GM23248 (cell line): ENCODE data around the gene DIP2A. TPM values are rescaled to one million over a fixed set of nuclear protein-coding genes. Genes with fewer than 3 reads are reported as not detected.

Source experiments
- DNase-seq: peaks from one replicate; pipeline ENCODE4 v3.0.0-alpha.2; 2015
- H2AFZ ChIP-seq: fragments of 200-600 bp; sonication (generic); 2 replicates; pipeline ENCODE4 v1.6.1; 2016; ENCODE audit warnings: antibody characterized with exemption
- H3F3A ChIP-seq: fragments of 200-600 bp; sonication (generic); 2 replicates; pipeline ENCODE4 v1.6.1; 2016; ENCODE audit warnings: mild to moderate bottlenecking, antibody characterized with exemption, mixed run types; ENCODE audit not compliant: insufficient read depth
- H3K27ac ChIP-seq: fragments of 200-600 bp; sonication (generic); 2 replicates; pipeline ENCODE4 v1.5.1; 2016; ENCODE audit warnings: mild to moderate bottlenecking
- H3K27me3 ChIP-seq: fragments of 200-600 bp; sonication (generic); replicated peaks from 2 replicates; pipeline ENCODE4 v1.6.1; 2016; ENCODE audit warnings: mild to moderate bottlenecking; ENCODE audit not compliant: insufficient read depth
- H3K36me3 ChIP-seq: fragments of 200-600 bp; sonication (generic); 2 replicates; pipeline ENCODE4 v1.6.1; 2016; ENCODE audit warnings: low read depth, mild to moderate bottlenecking
- H3K4me1 ChIP-seq: fragments of 200-600 bp; sonication (generic); 2 replicates; pipeline ENCODE4 v1.6.1; 2016; ENCODE audit warnings: mild to moderate bottlenecking; ENCODE audit not compliant: insufficient read depth
- H3K4me2 ChIP-seq: fragments of 200-600 bp; sonication (generic); one replicate; pipeline ENCODE4 v1.6.1; 2016; ENCODE audit warnings: mild to moderate bottlenecking; ENCODE audit not compliant: unreplicated experiment
- H3K4me3 ChIP-seq: fragments of 200-600 bp; sonication (generic); 2 replicates; pipeline ENCODE4 v1.5.1; 2016; ENCODE audit warnings: mild to moderate bottlenecking
- H3K79me2 ChIP-seq: fragments of 200-600 bp; sonication (generic); 2 replicates; pipeline ENCODE4 v1.6.1; 2016; ENCODE audit warnings: mild to moderate bottlenecking; ENCODE audit not compliant: insufficient read depth
- H3K9ac ChIP-seq: fragments of 200-600 bp; sonication (generic); 2 replicates; pipeline ENCODE4 v1.6.1; 2016; ENCODE audit warnings: mild to moderate bottlenecking
- H3K9me2 ChIP-seq: fragments of 200-600 bp; sonication (generic); 2 replicates; pipeline ENCODE4 v1.6.1; 2016; ENCODE audit warnings: mixed run types, mild to moderate bottlenecking, moderate library complexity; ENCODE audit not compliant: insufficient read depth
- H3K9me3 ChIP-seq: fragments of 200-600 bp; sonication (generic); one replicate; pipeline ENCODE4 v1.6.1; 2017; ENCODE audit warnings: low read depth
- H4K20me1 ChIP-seq: fragments of 200-600 bp; sonication (generic); 2 replicates; pipeline ENCODE4 v1.6.0; 2016; ENCODE audit not compliant: insufficient read depth
- EZH2 ChIP-seq: fragments of 200-600 bp; sonication (generic); IDR thresholded peaks from 2 replicates; pipeline ENCODE4 v1.6.1; 2018; ENCODE audit warnings: antibody characterized with exemption, mild to moderate bottlenecking; ENCODE audit not compliant: insufficient read depth, poor library complexity, severe bottlenecking
- EZH2phosphoT487 ChIP-seq: fragments of 200-600 bp; sonication (generic); IDR thresholded peaks from 2 replicates; pipeline ENCODE4 v1.6.1; 2018; ENCODE audit warnings: antibody characterized with exemption, moderate library complexity, mild to moderate bottlenecking, low read depth; ENCODE audit not compliant: insufficient read depth
- WGBS, 2 experiments: methylation state at CpG; one replicate each; pipeline ENCODE4 v1.1.6; 2015 to 2017; ENCODE audit warnings: low lambda C conversion rate in 2 of 2, low coverage in 1 of 2; ENCODE audit errors: missing lambda C conversion rate in 2 of 2; 5-methylcytosine and 5-hydroxymethylcytosine counted together
- in situ Hi-C: fragments of 300-500 bp; cut with MboI; formaldehyde crosslinking; loops from 2 replicates; pipeline ENCODE4 v1.15.0; 2020
- polyA plus RNA-seq: library from polyadenylated mRNA; unstranded; fragments of >200 nt; fragmentation: Nextera tagmentation; extraction: Ambion mirVana; gene quantifications from 2 replicates; pipeline ENCODE4 v1.2.1, GENCODE V29; 2016
- total RNA-seq: library from RNA; depleted of rRNA; stranded (reverse); fragments of >200 nt; shearing (Covaris generic); gene quantifications from 2 replicates; pipeline ENCODE4 v1.2.3, GENCODE V29; 2014

Gene DIP2A
- total and polyA plus RNA-seq, 2 experiments from 2014 or later = 12.5 to 13.1 TPM

DNA sequence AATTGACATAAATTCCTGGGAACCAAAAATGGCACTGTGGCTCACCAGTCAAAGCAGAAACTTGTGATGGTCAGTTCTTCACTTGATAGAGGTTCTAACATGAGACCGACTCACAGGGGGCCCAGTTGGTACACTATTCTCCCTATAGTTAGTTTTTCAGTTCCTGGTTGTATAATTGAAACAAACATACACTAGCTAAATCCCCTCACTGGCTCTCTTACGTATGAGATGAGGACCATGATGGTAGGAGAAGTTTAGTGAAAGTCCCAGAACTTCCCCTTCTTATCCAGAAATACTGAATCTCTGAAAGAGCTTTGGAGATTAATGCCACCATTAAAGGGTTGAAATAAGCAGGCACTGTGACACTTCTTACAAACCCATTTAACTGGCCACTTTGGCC lies 148.9 kb downstream of the DIP2A start:
- Histone ChIP-seq H3K4me1 (no peaks in the 10 kb centered on the region), H3K4me3 (no peak overlapping the region), H3K27ac (no peak overlapping the region), H2AFZ (no peak overlapping the region), H3K36me3 (no peaks in the 10 kb centered on the region), H3K79me2 (no peaks in the 10 kb centered on the region), H3F3A (no peaks in the 10 kb centered on the region), H3K9me3 (no peaks in the 10 kb centered on the region), H4K20me1 (no peaks in the 10 kb centered on the region), H3K4me2 (no peak overlapping the region), H3K9ac (no peak overlapping the region), H3K27me3 (peaks cover 12% of the 10 kb centered on the region), H3K9me2 (no peaks in the 10 kb centered on the region)
- no peak for TF ChIP-seq EZH2
- TF ChIP-seq EZH2phosphoT487 = no peak
- 72 to 76% methylated on average over 2 of the region's 2 CpGs for WGBS, 2 experiments
- in situ Hi-C loops = no loop called here
- no peak for DNase-seq

DNA sequence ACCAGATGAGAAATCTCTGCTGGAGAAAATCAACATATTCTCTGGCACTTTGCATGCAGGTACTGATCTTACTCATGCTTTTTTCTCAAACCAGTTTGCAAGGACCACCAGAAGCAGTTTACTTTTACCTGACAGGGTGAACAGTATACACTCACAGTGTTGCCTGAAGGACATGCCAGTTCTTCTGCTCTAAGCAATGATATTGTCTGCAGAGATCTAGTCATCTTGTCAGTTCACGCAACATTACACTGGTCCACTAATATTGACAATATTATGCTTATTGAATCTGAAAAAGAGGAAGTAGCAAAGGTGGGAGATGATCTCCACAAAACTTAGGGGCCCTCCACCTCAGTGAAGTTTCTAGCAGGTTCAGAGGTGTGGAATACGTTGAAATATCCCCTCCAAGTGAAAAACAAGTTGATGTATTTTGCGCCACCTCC lies 150.0 kb downstream of the DIP2A start:
- peaks cover 12% of the 10 kb centered on the region for H3K27me3 ChIP-seq
- H3K4me1 ChIP-seq = no peaks in the 10 kb centered on the region
- no peak overlapping the region for H3K27ac ChIP-seq
- WGBS, 2 experiments = 41 to 53% methylated on average over 3 of the region's 3 CpGs
- H3K4me2 ChIP-seq = no peak overlapping the region
- no peaks in the 10 kb centered on the region for H4K20me1 ChIP-seq
- H2AFZ ChIP-seq = no peak overlapping the region
- no peaks in the 10 kb centered on the region for H3F3A ChIP-seq
- no peak for TF ChIP-seq EZH2
- TF ChIP-seq EZH2phosphoT487 = no peak
- no peaks in the 10 kb centered on the region for H3K79me2 ChIP-seq
- H3K36me3 ChIP-seq = no peaks in the 10 kb centered on the region
- no peak overlapping the region for H3K4me3 ChIP-seq
- no peak overlapping the region for H3K9ac ChIP-seq
- DNase-seq = no peak
- in situ Hi-C loops = no loop called here
- no peaks in the 10 kb centered on the region for H3K9me2 ChIP-seq
- no peaks in the 10 kb centered on the region for H3K9me3 ChIP-seq

DNA sequence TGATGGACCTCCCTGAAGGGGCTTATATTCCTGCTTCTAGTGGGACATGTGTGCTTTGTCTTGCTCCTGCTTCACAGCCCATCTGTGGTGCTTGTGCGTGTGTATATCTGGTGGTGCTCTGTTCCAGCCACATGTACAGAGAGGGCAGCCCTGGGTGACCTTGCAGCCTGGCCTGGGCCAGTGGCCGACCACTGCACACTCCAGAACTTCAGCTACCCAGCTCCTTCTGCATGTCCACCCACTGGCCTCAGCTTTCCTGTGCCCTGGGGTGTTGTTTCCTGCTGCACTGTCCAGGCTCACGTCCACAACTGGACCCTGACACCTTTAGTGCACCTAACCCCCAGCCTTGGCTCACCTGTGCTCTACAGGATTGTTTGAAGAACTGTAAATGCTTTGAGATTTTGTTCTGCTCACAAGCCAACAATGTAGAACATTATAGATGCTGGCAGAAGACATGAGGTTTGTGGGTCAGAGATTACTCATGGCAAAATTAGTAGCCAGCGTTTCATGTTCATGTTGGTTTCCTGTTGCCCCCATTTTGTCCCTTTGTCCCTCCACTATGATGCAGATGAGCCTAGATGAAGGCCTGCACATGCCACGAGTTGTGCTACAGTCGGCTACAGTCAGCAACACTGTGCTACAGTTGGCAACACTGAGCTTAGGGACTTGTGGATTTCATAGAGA lies 151.5 kb downstream of the DIP2A start:
- Histone ChIP-seq H3K27me3 (peaks cover 12% of the 10 kb centered on the region), H3K4me2 (no peak overlapping the region), H3K9me2 (no peaks in the 10 kb centered on the region), H2AFZ (no peak overlapping the region), H3K79me2 (no peaks in the 10 kb centered on the region), H3K4me3 (no peak overlapping the region), H3K9ac (no peak overlapping the region), H3F3A (no peaks in the 10 kb centered on the region), H3K9me3 (no peaks in the 10 kb centered on the region), H3K27ac (no peak overlapping the region), H3K4me1 (no peaks in the 10 kb centered on the region), H3K36me3 (no peaks in the 10 kb centered on the region), H4K20me1 (no peaks in the 10 kb centered on the region)
- in situ Hi-C loops = no loop called here
- 53 to 55% methylated on average over 6 of the region's 6 CpGs for WGBS, 2 experiments
- TF ChIP-seq EZH2phosphoT487 (no peak), EZH2 (no peak)
- DNase-seq = peak; percentile 14

DNA sequence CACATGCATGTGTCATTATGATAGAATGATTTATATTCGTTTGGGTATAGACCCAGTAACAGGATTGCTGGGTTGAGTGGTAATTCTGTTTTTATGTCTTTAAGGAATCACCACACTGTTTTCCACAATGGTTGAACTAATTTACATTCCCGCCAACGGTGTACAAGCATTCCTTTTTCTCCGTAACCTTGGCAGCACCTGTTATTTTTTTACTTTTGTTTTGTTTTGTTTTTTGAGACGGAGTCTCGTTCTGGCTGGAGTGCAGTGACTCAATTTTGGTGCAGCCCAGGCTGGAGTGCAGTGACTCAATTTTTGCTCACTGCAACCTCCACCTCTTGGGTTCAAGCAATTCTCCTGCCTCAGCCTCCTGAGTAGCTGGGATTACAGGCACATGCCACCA lies 154.7 kb downstream of the DIP2A start:
- no peaks in the 10 kb centered on the region for H4K20me1 ChIP-seq
- H2AFZ ChIP-seq = no peak overlapping the region
- H3K36me3 ChIP-seq = no peaks in the 10 kb centered on the region
- in situ Hi-C loops = no loop called here
- 82% methylated on average over 6 of the region's 6 CpGs for WGBS, 2 experiments
- peaks cover 10% of the 10 kb centered on the region for H3K27me3 ChIP-seq
- H3K79me2 ChIP-seq = no peaks in the 10 kb centered on the region
- no peaks in the 10 kb centered on the region for H3K4me1 ChIP-seq
- no peaks in the 10 kb centered on the region for H3K9me3 ChIP-seq
- DNase-seq = no peak
- H3K9me2 ChIP-seq = no peaks in the 10 kb centered on the region
- no peak overlapping the region for H3K9ac ChIP-seq
- no peak overlapping the region for H3K27ac ChIP-seq
- H3K4me2 ChIP-seq = no peak overlapping the region
- TF ChIP-seq EZH2phosphoT487 (no peak), EZH2 (no peak)
- H3K4me3 ChIP-seq = no peak overlapping the region
- H3F3A ChIP-seq = no peaks in the 10 kb centered on the region
